WTC11 (cell line): Measurements from ENCODE around the gene KIF21A. TPM values are rescaled to one million over a fixed set of nuclear protein-coding genes. Genes with fewer than 3 reads are reported as not detected.
A peak's percentile ranks its signal among the peaks of the same experiment; 100 is the strongest.

Source experiments
- ATAC-seq: fragments of 200-7000 bp; cut with Tn5 transposase; 2 replicates; pipeline ENCODE4 v1.10.0; 2021; ENCODE audit warnings: mild to moderate bottlenecking, moderate library complexity
- CTCF ChIA-PET: fragments of 300-600 bp; sonication (Branson Sonifier 250); formaldehyde crosslinking; loops from one replicate; lab custom pipeline; 2021; ENCODE audit warnings: antibody characterized with exemption; lab: Charles Lee
- POLR2A ChIA-PET: fragments of 350-600 bp; sonication (Branson Sonifier 250); formaldehyde crosslinking; loops from one replicate; lab custom pipeline; 2021; ENCODE audit warnings: antibody characterized with exemption; lab: Charles Lee
- DNase-seq: peaks from one replicate; pipeline ENCODE4 v3.0.0; 2021; ENCODE audit warnings: low spot score
- H3K27ac Mint-ChIP-seq: 2 replicates; pipeline ENCODE4 v1.8.0; 2021; ENCODE audit warnings: mixed read lengths
- H3K27me3 Mint-ChIP-seq: 2 replicates; pipeline ENCODE4 v1.8.0; 2021; ENCODE audit warnings: low read depth, mild to moderate bottlenecking, moderate library complexity, mixed read lengths
- H3K36me3 Mint-ChIP-seq: 2 replicates; pipeline ENCODE4 v1.8.0; 2021; ENCODE audit warnings: mixed read lengths
- H3K4me1 Mint-ChIP-seq: 2 replicates; pipeline ENCODE4 v1.8.0; 2022; ENCODE audit warnings: mixed read lengths
- H3K4me3 Mint-ChIP-seq: 2 replicates; pipeline ENCODE4 v1.8.0; 2021; ENCODE audit warnings: mild to moderate bottlenecking, moderate library complexity, mixed read lengths
- H3K9me3 Mint-ChIP-seq: 2 replicates; pipeline ENCODE4 v1.8.0; 2021; ENCODE audit warnings: mixed read lengths
- CBFB ChIP-seq: sonication (generic); formaldehyde crosslinking; IDR thresholded peaks from 2 replicates; pipeline ENCODE4 v1.8.1; 2022; ENCODE audit warnings: mild to moderate bottlenecking, low read depth, missing genetic modification reagents
- CDX4 ChIP-seq: fragments of 250-450 bp; sonication (Bioruptor Pico); IDR thresholded peaks from 2 replicates; pipeline ENCODE4 v1.9.0; 2021; ENCODE audit warnings: moderate library complexity, mild to moderate bottlenecking, inconsistent platforms, borderline replicate concordance
- CREM ChIP-seq: sonication (generic); formaldehyde crosslinking; IDR thresholded peaks from 2 replicates; pipeline ENCODE4 v1.8.1; 2022; ENCODE audit warnings: mild to moderate bottlenecking, missing genetic modification reagents, moderate library complexity
- E2F4 ChIP-seq: sonication (generic); formaldehyde crosslinking; IDR thresholded peaks from 2 replicates; pipeline ENCODE4 v1.8.1; 2022; ENCODE audit warnings: low read depth, mild to moderate bottlenecking, moderate library complexity, missing genetic modification reagents, borderline replicate concordance
- ERG ChIP-seq: fragments of 250-450 bp; sonication (Bioruptor Pico); IDR thresholded peaks from 2 replicates; pipeline ENCODE4 v1.8.0; 2021; ENCODE audit warnings: mild to moderate bottlenecking
- FOXJ3 ChIP-seq: sonication (generic); formaldehyde crosslinking; IDR thresholded peaks from 2 replicates; pipeline ENCODE4 v1.9.0; 2021; ENCODE audit warnings: missing genetic modification reagents, mild to moderate bottlenecking, borderline replicate concordance
- GRHL2 ChIP-seq: fragments of 250-450 bp; sonication (Bioruptor Pico); IDR thresholded peaks from 2 replicates; pipeline ENCODE4 v1.8.0; 2022; ENCODE audit warnings: mild to moderate bottlenecking, moderate library complexity; ENCODE audit not compliant: insufficient replicate concordance, severe bottlenecking
- NFE2L1 ChIP-seq: sonication (generic); formaldehyde crosslinking; IDR thresholded peaks from 2 replicates; pipeline ENCODE4 v1.8.1; 2023; ENCODE audit warnings: missing genetic modification reagents
- NR1H2 ChIP-seq: sonication (generic); formaldehyde crosslinking; IDR thresholded peaks from 2 replicates; pipeline ENCODE4 v1.9.0; 2021; ENCODE audit warnings: mild to moderate bottlenecking, moderate library complexity, missing genetic modification reagents
- NR3C1 ChIP-seq: sonication (generic); formaldehyde crosslinking; conservative IDR thresholded peaks from 2 replicates; pipeline ENCODE4 v1.8.1; 2023; ENCODE audit warnings: low read depth, mild to moderate bottlenecking, missing genetic modification reagents
- PRDM15 ChIP-seq: sonication (generic); formaldehyde crosslinking; IDR thresholded peaks from 2 replicates; pipeline ENCODE4 v1.8.0; 2022; ENCODE audit warnings: missing genetic modification reagents
- SMAD3 ChIP-seq: sonication (generic); formaldehyde crosslinking; IDR thresholded peaks from 2 replicates; pipeline ENCODE4 v1.8.0; 2022; ENCODE audit warnings: missing genetic modification reagents, mild to moderate bottlenecking, borderline replicate concordance
- STAT6 ChIP-seq: sonication (generic); formaldehyde crosslinking; conservative IDR thresholded peaks from 2 replicates; pipeline ENCODE4 v1.8.1; 2023; ENCODE audit warnings: mild to moderate bottlenecking, low read depth, missing genetic modification reagents, moderate library complexity
- TCF7 ChIP-seq: sonication (generic); formaldehyde crosslinking; IDR thresholded peaks from 2 replicates; pipeline ENCODE4 v1.8.0; 2022; ENCODE audit warnings: mild to moderate bottlenecking, low read depth, missing genetic modification reagents, moderate library complexity
- TEAD4 ChIP-seq: sonication (generic); formaldehyde crosslinking; IDR thresholded peaks from 2 replicates; pipeline ENCODE4 v1.8.0; 2022; ENCODE audit warnings: mild to moderate bottlenecking, missing genetic modification reagents
- USF1 ChIP-seq: sonication (generic); formaldehyde crosslinking; IDR thresholded peaks from 2 replicates; pipeline ENCODE4 v1.8.0; 2022; ENCODE audit warnings: mild to moderate bottlenecking, missing genetic modification reagents
- ZBTB21 ChIP-seq: sonication (generic); formaldehyde crosslinking; IDR thresholded peaks from 2 replicates; pipeline ENCODE4 v1.8.1; 2023; ENCODE audit warnings: mild to moderate bottlenecking, missing genetic modification reagents, borderline replicate concordance
- ZMAT4 ChIP-seq: fragments of 250-450 bp; sonication (Bioruptor Pico); IDR thresholded peaks from 2 replicates; pipeline ENCODE4 v1.9.0; 2021; ENCODE audit warnings: mild to moderate bottlenecking
- ZNF138 ChIP-seq: sonication (generic); formaldehyde crosslinking; conservative IDR thresholded peaks from 2 replicates; pipeline ENCODE4 v1.8.1; 2022; ENCODE audit warnings: mild to moderate bottlenecking, moderate library complexity, missing genetic modification reagents
- ZNF232 ChIP-seq: sonication (generic); formaldehyde crosslinking; IDR thresholded peaks from 2 replicates; pipeline ENCODE4 v1.8.0; 2022; ENCODE audit warnings: mild to moderate bottlenecking, missing genetic modification reagents
- ZNF263 ChIP-seq: sonication (generic); formaldehyde crosslinking; IDR thresholded peaks from 2 replicates; pipeline ENCODE4 v1.8.1; 2022; ENCODE audit warnings: low read depth, mild to moderate bottlenecking, moderate library complexity, missing genetic modification reagents
- ZNF396 ChIP-seq: fragments of 250-450 bp; sonication (Bioruptor Pico); IDR thresholded peaks from 2 replicates; pipeline ENCODE4 v1.8.0; 2021; ENCODE audit warnings: mild to moderate bottlenecking, moderate library complexity, borderline replicate concordance
- total RNA-seq: library from RNA; stranded (reverse); gene quantifications from 3 replicates; pipeline ENCODE4 v1.2.3, GENCODE V29; 2021

The KIF21A gene
- total RNA-seq, 1 experiment from 2014 or later: 34.7 TPM

- Mint-ChIP-seq H3K27me3 (no peaks in the 10 kb centered on the region), H3K27ac (no peak overlapping the region), H3K36me3 (peaks cover 21% of the 10 kb centered on the region), H3K4me1 (no peaks in the 10 kb centered on the region), H3K4me3 (no peak overlapping the region), H3K9me3 (no peaks in the 10 kb centered on the region)
- TF ChIP-seq ZNF263 (CRISPR knock-in tag): no peak
- no peak for TF ChIP-seq TEAD4 (CRISPR knock-in tag)
- no peak for TF ChIP-seq SMAD3 (CRISPR knock-in tag)
- TF ChIP-seq CREM (CRISPR knock-in tag): no peak
- TF ChIP-seq ERG (CRISPR knock-in tag): no peak
- no peak for TF ChIP-seq CDX4 (CRISPR knock-in tag)
- no peak for TF ChIP-seq CBFB (CRISPR knock-in tag)
- TF ChIP-seq ZNF232 (CRISPR knock-in tag): no peak
- no peak for TF ChIP-seq ZBTB21
- TF ChIP-seq NR3C1 (CRISPR knock-in tag): no peak
- no peak for TF ChIP-seq NFE2L1 (CRISPR knock-in tag)
- TF ChIP-seq GRHL2 (CRISPR knock-in tag): no peak
- POLR2A ChIA-PET: no interaction called here
- no peak for DNase-seq
- no peak for ATAC-seq
- CTCF ChIA-PET: interaction anchor here (0.8 kb wide), 1 partner anchor 47 kb away, joined by 3 read pairs; no protein-coding TSS in a partner anchor
Observed at GRCh38 chr12:39329018-39329417, 113.9 kb downstream of the KIF21A start.

- ChIA-PET POLR2A (no interaction called here), CTCF (no interaction called here)
- TF ChIP-seq STAT6 (no peak), NR1H2 (CRISPR knock-in tag) (no peak), FOXJ3 (CRISPR knock-in tag) (no peak), ZMAT4 (no peak)
- Mint-ChIP-seq H3K9me3 (no peaks in the 10 kb centered on the region), H3K4me3 (no peak overlapping the region), H3K27ac (no peak overlapping the region), H3K27me3 (no peaks in the 10 kb centered on the region), H3K4me1 (no peaks in the 10 kb centered on the region), H3K36me3 (peaks cover 21% of the 10 kb centered on the region)
- no peak for ATAC-seq
- DNase-seq: no peak
Observed at GRCh38 chr12:39327965-39328364, 115.0 kb downstream of the KIF21A start.

- Mint-ChIP-seq H3K4me3 (no peak overlapping the region), H3K27ac (peak overlapping the region; percentile 78; the same call in 1 of the 2 replicates), H3K36me3 (peaks cover 19% of the 10 kb centered on the region), H3K4me1 (no peaks in the 10 kb centered on the region), H3K9me3 (no peaks in the 10 kb centered on the region), H3K27me3 (no peaks in the 10 kb centered on the region)
- CTCF ChIA-PET: no interaction called here
- POLR2A ChIA-PET: no interaction called here
- DNase-seq (no peak), ATAC-seq (no peak)
- no peak for TF ChIP-seq ZNF396 (CRISPR knock-in tag)
- TF ChIP-seq TCF7 (CRISPR knock-in tag): no peak
- TF ChIP-seq ZNF138 (CRISPR knock-in tag): no peak
- TF ChIP-seq E2F4 (CRISPR knock-in tag): no peak
- TF ChIP-seq SMAD3 (CRISPR knock-in tag): no peak
- no peak for TF ChIP-seq USF1 (CRISPR knock-in tag)
- TF ChIP-seq PRDM15 (CRISPR knock-in tag): no peak
Observed at GRCh38 chr12:39327510-39327909, 115.4 kb downstream of the KIF21A start.
